Astrocyte of the cerebellum (primary cell): ENCODE data around the gene PDE4B.

Source experiments
- DNase-seq: peaks from one replicate; pipeline ENCODE4 v3.0.0-alpha.2; 2011; ENCODE audit warnings: low read depth
- H3K4me3 ChIP-seq: 2 replicates; pipeline ENCODE4 v1.5.1; 2011; ENCODE audit warnings: mild to moderate bottlenecking, low read depth, low read length, moderate library complexity
- in situ Hi-C: cut with HindIII; loops from 2 replicates; pipeline ENCODE4 v1.10.0; 2017; ENCODE audit warnings: low sequenced_read_pairs
- TF ChIP-seq, protein P1 (sequence below): IDR thresholded peaks from 2 replicates; pipeline ENCODE4 v1.5.1; 2012; ENCODE audit warnings: low read length, low read depth, moderate library complexity, mild to moderate bottlenecking; ENCODE audit errors: missing control alignments

The PDE4B gene

DNA sequence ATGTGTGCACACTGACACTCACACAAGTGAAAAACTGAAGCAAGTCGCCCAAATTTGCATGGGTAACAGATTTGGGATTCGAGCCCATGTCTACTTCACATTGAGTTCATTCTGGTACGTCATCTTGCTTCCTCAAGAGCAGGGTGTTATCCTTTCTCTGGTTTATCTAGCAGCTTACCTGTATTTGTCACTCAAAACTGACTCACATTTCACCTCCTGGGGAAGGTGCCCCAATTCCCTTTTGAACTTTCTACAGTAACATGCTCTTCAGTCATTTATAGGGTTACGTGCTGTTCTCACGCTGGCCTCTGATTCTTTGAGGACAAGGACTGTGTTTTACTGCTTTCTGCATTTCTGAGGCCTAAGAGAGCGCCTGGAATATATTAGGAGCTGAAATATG, 162.8 kb downstream of the PDE4B start:
- in situ Hi-C loops, result loop anchor here (25.0 kb wide), 1 partner anchor 282 kb away; no protein-coding TSS in a partner anchor
- no peak for DNase-seq
- TF ChIP-seq, protein P1, sequence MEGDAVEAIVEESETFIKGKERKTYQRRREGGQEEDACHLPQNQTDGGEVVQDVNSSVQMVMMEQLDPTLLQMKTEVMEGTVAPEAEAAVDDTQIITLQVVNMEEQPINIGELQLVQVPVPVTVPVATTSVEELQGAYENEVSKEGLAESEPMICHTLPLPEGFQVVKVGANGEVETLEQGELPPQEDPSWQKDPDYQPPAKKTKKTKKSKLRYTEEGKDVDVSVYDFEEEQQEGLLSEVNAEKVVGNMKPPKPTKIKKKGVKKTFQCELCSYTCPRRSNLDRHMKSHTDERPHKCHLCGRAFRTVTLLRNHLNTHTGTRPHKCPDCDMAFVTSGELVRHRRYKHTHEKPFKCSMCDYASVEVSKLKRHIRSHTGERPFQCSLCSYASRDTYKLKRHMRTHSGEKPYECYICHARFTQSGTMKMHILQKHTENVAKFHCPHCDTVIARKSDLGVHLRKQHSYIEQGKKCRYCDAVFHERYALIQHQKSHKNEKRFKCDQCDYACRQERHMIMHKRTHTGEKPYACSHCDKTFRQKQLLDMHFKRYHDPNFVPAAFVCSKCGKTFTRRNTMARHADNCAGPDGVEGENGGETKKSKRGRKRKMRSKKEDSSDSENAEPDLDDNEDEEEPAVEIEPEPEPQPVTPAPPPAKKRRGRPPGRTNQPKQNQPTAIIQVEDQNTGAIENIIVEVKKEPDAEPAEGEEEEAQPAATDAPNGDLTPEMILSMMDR, result no peak
- no peak overlapping the region for H3K4me3 ChIP-seq

DNA sequence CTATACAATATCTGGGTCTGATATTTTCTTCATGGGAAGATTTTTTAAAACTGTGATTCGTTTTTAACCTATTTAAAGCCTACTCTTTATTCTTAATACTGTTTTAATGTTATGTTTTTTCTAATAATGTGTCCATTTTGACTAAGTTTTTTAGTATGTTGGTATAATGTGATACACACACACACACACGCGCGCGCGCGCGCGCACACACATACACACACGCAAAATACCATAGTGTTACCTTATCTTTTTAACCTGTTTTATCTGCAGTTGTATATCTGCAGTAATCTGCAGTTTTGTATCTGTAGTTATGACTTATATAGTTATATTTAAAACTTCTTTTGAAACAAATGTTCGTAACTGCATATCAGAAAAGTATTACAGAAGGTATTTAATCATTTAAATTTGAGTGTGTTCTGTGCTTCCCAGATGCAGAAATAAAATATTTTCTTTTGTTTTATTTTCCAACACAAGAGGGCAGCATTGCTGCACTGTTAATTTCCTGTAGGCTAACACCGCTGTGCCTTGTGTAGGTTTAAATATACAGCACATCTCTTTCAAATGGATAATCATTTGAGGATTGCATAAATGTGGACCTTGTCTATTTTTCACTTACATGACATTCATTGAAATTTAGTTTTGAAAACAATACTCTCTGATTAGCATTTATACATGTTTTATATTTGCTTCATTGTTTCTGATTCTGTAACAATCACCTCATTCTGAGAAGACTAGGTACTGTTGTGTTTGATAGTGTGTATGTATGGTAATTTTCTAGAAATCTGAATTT, 166.1 kb downstream of the PDE4B start:
- DNase-seq, result peak; percentile 49
- H3K4me3 ChIP-seq, result no peak overlapping the region
- in situ Hi-C loops, result loop anchor here (25.0 kb wide), 1 partner anchor 279 kb away; no protein-coding TSS in a partner anchor
- TF ChIP-seq, protein P1, result peak; percentile 36

DNA sequence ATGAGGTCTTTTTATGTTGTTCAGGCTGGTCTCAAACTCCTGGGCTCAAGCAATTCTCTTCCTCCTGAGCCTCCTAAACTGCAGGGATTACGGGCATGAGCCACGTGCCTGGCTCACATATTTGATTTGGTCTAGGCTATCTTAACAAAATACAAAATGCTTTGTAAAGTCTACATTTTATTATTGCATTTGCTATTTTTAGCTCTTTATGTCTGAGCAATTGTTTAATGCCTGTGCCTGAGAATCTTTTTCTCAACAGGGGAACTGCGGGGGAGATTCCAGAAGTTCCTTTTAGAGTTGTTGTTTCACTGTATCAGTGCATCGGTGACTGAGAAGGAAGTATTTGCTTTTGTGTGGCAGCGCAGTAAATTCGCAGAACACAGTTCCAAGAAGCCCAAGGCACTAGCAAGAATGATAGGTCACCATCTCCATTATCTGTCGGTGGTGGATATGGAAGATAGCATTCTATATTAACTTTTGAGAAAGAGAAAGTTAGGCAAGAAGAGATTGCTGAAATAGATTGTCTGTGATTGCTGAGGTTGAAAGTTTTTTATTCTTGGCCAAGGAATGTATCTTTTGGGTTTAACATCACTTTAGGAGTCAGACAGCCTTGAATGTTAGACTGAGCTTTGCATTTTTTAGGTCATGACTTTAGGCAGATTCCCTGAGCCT, 167.3 kb downstream of the PDE4B start:
- no peak overlapping the region for H3K4me3 ChIP-seq
- TF ChIP-seq, protein P1, result no peak
- in situ Hi-C loops, result loop anchor here (25.0 kb wide), 1 partner anchor 277 kb away; no protein-coding TSS in a partner anchor
- no peak for DNase-seq

DNA sequence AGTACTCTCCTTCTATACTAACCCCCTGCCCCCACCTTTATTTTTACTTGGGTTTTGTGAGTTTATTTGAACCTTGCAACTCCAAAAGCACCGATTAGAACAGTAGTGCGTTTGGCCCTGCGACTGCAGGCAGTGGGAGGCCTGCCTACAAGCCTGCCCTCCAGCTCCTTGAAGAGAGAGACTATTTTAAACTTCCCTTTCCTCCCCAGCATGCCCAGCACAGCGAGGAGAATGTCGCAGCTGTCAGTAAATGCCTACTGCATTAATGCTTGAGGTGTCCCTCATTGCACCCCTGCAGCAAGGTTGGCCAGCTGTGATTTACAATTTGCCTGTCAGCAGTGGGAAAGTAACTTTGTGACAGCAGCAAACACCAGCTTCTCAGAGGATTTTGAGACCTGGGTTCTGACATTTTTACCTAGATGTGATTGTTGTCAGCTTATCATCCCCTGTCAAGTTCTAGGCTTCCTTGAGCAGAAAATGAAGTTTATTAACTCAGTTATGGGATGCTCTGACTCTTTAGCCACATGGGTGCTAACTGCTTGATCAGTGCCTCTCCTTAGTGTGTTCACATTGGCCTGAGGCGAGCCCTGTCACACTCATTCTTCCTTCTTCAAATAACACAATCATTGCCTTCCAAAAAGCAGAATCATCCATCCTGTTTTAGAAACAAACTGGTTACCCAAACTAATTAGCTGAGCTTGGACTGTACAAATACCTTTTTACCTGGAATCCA, 170.6 kb downstream of the PDE4B start:
- in situ Hi-C loops, result loop anchor here (25.0 kb wide), 1 partner anchor 274 kb away; no protein-coding TSS in a partner anchor
- no peak overlapping the region for H3K4me3 ChIP-seq
- no peak for DNase-seq
- TF ChIP-seq, protein P1, result no peak

DNA sequence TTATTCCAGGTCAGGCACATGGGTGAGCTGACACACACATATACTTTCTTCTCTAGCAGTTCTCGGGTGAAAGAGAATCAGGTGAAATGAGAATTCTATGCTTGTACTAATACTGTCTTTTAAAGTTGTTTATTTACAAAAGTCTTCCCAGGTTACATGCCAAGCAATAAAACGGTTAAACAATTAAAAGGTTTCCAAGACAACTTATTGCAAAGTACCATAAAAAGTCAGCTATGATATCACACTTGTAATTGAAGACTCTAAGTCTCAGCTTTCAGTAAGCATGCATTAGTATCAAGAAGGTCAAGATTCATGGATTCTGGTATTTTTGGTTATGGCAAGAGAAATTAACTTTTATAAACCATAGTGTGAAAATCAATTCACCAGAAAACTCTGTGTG, 171.4 kb downstream of the PDE4B start:
- H3K4me3 ChIP-seq, result no peak overlapping the region
- DNase-seq, result no peak
- TF ChIP-seq, protein P1, result no peak
- in situ Hi-C loops, result loop anchor here (25.0 kb wide), 1 partner anchor 273 kb away; no protein-coding TSS in a partner anchor
